HG03039 (cell line): ENCODE data around the gene ZNF582.
"Not testable (repeated sequence)": the region's sequence is repeated elsewhere in the genome, so short reads cannot be mapped to it uniquely, and the experiment has no call there.

Experiments
- ATAC-seq: cut with Tn5 transposase; IDR thresholded peaks from one replicate; pipeline ENCODE4 v1.9.1; 2021; ENCODE audit warnings: mild to moderate bottlenecking, moderate library complexity; ENCODE audit not compliant: unreplicated experiment

The ZNF582 gene

DNA sequence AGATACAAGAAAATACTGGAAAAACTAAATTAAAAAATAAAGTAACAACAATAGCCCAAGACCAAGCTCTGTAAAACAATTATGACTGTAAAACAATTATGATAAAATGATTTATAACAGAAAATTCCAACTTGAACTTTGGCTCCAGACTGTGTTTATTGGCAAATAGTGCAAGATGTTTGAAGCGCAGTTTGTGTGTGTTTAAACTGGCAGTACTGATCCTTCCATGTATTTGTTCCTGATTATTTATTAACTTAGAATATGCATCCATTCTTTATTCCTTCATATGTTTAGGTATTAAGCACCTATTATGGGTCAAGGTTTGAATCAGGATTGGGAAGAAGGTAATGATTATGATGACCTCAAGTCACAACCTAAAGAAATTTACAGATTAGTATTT lies 37.8 kb downstream of the ZNF582 start:
- ATAC-seq: no peak

DNA sequence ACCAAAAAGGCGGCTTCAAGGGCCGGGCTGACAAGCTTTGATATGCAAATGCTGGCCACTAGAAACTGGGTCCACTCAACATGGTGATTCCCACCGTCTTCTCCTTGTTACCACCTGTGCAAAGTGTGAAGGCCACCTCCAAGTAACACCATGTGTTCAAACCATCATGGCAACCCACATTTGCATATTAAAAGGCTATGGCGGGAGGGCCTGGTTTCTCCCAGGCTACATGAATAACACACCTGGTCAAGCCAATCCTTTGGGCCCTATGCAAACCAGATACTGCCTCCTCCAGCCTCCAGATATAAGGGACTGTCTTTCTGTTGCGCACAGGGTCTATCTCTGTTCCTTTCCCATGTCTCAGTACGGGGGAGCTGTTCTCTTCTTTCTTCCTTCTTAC lies 42.1 kb downstream of the ZNF582 start:
- ATAC-seq: no peak

DNA sequence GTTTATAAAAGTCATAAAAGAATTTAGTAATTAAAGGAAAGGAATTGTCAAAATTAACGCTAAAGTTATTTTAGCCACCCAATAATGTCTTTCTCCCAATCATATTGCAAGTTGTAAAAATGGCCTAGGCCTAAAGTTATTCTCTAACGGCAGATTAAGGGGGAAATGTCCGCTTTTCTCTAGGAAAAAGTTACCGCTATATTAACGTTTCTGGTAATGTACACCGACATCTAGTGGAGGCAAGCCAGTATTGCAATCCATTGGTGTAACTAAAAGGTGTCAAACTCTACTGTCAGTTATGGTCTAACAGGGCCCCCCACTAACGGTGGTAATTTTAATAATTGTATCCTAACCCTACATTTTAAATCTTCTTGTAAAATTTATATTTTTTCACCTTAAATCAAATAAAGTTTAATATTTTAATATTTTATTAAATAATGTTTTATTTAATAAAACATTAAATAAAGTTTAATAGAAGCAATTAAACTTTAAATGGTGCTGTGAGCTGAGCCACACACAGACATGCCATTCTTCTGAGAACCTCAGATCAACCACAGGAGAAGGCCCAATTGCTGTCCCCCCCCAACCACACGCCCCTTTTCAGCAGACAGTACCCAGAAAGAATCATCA lies 42.8 kb downstream of the ZNF582 start:
- ATAC-seq: no peak

DNA sequence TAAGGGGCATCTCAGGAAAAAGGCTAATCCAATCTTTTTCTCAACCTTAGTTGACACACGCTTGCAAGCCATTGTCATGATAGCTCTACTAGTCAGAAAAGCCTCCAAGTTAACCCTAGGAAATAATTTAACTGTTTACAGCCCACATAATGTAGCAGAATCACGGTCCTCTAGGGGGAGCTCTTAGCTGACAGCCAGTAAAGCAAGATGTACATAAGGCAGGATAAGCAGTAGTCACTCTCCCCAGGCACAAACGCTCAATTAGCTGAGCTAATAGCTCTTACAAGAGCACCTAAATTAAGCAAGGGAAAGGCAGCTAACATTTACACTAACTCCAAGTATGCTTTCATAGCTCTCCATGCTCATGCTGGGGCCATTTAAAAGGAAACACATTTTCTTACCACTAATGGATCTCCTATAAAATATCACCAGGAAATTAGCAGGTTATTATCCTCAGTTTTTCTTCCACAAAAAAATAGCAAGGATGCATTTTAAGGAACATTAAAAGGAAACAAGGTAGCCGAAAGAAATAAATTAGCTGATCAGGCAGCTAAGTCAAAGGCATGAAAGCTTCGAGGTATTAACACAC lies 45.0 kb downstream of the ZNF582 start:
- no peak for ATAC-seq

DNA sequence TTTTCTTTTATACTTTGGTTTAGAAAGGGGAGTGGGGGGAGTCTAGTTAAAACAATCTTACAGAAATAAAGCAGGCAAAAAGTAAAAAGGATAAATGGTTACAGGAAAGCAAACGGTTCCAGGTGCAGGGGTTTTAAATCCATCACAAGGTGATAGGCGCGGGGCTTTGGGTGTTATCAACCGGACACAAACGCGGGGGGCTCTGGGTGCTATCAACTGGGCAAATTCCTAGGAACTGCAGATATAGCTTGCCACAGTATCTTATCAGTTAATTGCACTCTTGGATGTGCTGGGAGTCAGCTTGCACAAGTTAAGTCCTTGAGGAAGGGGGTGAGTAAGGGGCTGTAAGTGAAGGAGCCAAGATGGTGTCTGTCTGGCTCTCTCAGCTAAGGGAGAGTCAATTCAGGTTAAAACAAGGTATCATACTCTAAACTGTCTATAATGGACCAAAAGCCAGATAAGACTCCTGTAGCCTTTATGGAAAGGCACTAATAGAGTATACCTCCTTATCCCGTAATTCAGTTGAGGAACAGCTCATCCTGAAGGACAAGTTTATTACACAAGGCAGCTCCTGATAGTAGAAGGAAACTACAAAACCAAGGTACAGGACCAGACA lies 46.1 kb downstream of the ZNF582 start:
- ATAC-seq: no peak

DNA sequence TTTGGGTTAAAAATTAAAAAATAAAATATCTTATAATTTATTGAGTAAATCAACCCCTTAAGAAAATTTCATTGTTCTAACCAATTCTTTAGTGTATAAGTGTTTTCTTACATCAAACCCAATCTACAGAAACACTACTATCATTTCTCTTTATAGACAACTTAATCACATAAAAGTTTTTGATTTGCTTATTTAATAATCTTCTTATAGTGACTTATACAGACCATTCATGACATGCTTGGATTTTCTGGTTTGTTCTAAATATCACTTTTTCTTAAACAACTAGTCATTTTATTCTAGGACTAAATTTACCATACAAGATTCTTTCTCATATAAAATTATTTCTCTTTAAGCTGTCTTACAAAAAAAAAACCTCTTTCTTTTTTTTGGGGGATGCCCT lies 51.4 kb downstream of the ZNF582 start:
- ATAC-seq: no peak

DNA sequence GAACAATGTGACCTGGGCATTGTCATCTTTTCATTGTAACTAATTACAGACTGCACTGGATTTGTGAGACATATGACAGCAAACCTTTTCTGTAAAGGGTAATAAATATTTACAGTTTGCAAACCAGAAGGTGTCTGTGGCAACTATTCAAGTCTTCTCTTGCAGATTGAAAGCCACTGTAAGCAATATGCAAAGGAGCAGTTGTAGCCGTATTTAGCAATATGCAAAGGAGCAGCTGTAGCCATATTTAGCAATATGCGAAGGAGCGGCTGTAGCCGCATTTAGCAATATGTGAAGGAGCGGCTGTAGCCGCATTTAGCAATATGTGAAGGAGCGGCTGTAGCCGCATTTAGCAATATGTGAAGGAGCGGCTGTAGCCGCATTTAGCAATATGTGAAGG lies 54.3 kb downstream of the ZNF582 start:
- not testable (repeated sequence) for ATAC-seq

DNA sequence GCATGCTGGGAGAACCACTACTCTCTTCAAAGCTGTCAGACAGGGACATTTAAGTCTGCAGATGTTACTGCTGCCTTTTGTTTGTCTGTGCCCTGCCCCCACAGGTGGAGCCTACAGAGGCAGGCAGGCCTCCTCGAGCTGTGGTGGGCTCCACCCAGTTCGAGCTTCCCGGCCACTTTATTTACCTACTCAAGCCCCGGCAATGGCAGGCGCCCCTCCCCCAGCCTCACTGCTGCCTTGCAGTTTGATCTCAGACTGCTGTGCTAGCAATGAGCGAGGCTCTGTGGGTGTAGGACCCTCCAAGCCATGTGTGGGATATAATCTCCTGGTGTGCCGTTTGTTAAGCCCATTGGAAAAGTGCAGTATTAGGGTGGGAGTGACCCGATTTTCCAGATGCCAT lies 56.3 kb downstream of the ZNF582 start:
- ATAC-seq: not testable (repeated sequence)

DNA sequence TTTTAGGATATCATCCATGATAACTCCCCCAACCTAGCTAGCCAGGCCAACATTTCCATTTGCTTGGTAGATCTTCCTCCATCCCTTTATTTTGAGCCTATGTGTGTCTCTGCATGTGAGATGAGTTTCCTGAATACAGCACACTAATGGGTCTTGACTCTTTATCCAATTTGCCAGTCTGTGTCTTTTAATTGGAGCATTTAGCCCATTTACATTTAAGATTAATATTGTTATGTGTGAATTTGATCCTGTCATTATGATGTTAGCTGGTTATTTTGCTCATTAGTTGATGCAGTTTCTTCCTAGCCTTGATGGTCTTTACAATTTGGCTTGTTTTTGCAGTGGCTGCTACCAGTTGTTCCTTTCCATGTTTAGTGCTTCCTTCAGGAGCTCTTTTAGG lies 58.0 kb downstream of the ZNF582 start:
- not testable (repeated sequence) for ATAC-seq

DNA sequence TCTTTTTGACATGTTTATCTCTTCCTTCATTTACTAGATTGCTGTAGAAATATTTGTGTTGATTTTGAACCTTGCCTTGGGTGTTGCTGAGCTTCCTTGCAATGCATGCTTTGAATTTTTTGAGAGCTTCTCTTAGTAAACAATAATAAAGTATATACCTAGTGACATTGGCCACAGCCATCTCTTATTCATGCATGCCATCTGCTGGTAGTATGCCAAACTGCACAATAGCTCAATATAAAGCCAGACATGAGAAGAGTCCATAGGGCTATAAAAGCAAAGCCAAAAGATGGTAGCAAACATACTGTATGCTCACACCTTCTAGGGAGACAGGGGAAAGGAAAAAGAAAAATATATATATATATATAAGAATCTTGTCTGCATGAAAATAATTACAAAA lies 59.8 kb downstream of the ZNF582 start:
- no peak for ATAC-seq
